GM12875 (cell line): ENCODE measurements around the gene RWDD3.
A peak's percentile ranks its signal among the peaks of the same experiment; 100 is the strongest.

Source experiments
- H3K4me3 ChIP-seq: one replicate; pipeline ENCODE4 v1.5.1; 2011; ENCODE audit warnings: low read depth, low read length, control low read depth
- CTCF ChIP-seq: IDR thresholded peaks from 2 replicates; pipeline ENCODE4 v1.5.1; 2011; ENCODE audit warnings: low read depth, mild to moderate bottlenecking, control low read depth, inconsistent platforms, low read length, moderate library complexity, borderline replicate concordance; ENCODE audit not compliant: insufficient read depth

RWDD3 gene

GRCh38 chr1:95230256-95230655, 3.8 kb upstream of the RWDD3 start:
- no peak for TF ChIP-seq CTCF
- H3K4me3 ChIP-seq, result no peak overlapping the region

GRCh38 chr1:95230768-95231191, 3.2 kb upstream of the RWDD3 start:
- no peak overlapping the region for H3K4me3 ChIP-seq
- no peak for TF ChIP-seq CTCF

- no peak for TF ChIP-seq CTCF
- H3K4me3 ChIP-seq, result no peak overlapping the region
Observed at GRCh38 chr1:95232646-95233318, 1.2 kb upstream of the RWDD3 start.

- no peak for TF ChIP-seq CTCF
- peak overlapping the region; percentile 49 for H3K4me3 ChIP-seq
Observed at GRCh38 chr1:95233319-95233736, 682 bp upstream of the RWDD3 start.

GRCh38 chr1:95236784-95237575, 3.0 kb downstream of the RWDD3 start:
- no peak for TF ChIP-seq CTCF
- no peak overlapping the region for H3K4me3 ChIP-seq

- TF ChIP-seq CTCF, result no peak
- H3K4me3 ChIP-seq, result no peak overlapping the region
Observed at GRCh38 chr1:95237981-95238703, 4.1 kb downstream of the RWDD3 start.

- no peak for TF ChIP-seq CTCF
Observed at GRCh38 chr1:95245029-95245428, 11.0 kb downstream of the RWDD3 start.

More at GRCh38 chr1:95245029-95245428, 11.0 kb downstream of the RWDD3 start:
- H3K4me3 ChIP-seq, result no peak overlapping the region
